SK-N-SH (cell line): Measurements from ENCODE around the gene TTC28.

ENCODE experiments used
- CTCF ChIP-seq: fragments of 200-600 bp; sonication (generic); IDR thresholded peaks from 2 replicates; pipeline ENCODE4 v1.6.1; 2017; ENCODE audit warnings: antibody characterized with exemption, mild to moderate bottlenecking, moderate library complexity
- GATA2 ChIP-seq: sonication (generic); formaldehyde crosslinking; IDR thresholded peaks from 2 replicates; pipeline ENCODE4 v1.5.0; 2020; ENCODE audit warnings: mild to moderate bottlenecking, missing genetic modification reagents
- MAX ChIP-seq: IDR thresholded peaks from 2 replicates; pipeline ENCODE4 v1.4.0; 2012; ENCODE audit warnings: low read depth
- MEF2A ChIP-seq: IDR thresholded peaks from 2 replicates; pipeline ENCODE4 v1.4.0; 2012; ENCODE audit warnings: low read depth, borderline replicate concordance
- NRF1 ChIP-seq: IDR thresholded peaks from 2 replicates; pipeline ENCODE4 v1.6.1; 2012; ENCODE audit warnings: low read depth, mild to moderate bottlenecking, low read length
- POLR2AphosphoS5 ChIP-seq: IDR thresholded peaks from 2 replicates; pipeline ENCODE4 v1.6.1; 2012; ENCODE audit warnings: low read depth, low read length
- RAD21 ChIP-seq: IDR thresholded peaks from 2 replicates; pipeline ENCODE4 v1.6.1; 2012; ENCODE audit warnings: mild to moderate bottlenecking, low read length
- USF2 ChIP-seq: fragments of 150-350 bp; IDR thresholded peaks from 2 replicates; pipeline ENCODE4 v1.6.1; 2017; ENCODE audit warnings: antibody characterized with exemption, low read length, low read depth, borderline replicate concordance
- YY1 ChIP-seq: IDR thresholded peaks from 2 replicates; pipeline ENCODE4 v1.4.0; 2012; ENCODE audit warnings: low read depth, mild to moderate bottlenecking

- TF ChIP-seq CTCF (no peak), NRF1 (no peak), MEF2A (no peak), GATA2 (CRISPR knock-in tag) (no peak), YY1 (no peak), POLR2AphosphoS5 (no peak), RAD21 (no peak), MAX (no peak), USF2 (no peak)
These were observed 174.1 kb downstream of the TTC28 start for GRCh38 chr22:28505416-28506149.
